Stimulated activated CD4-positive, alpha-beta T cell treated with anti-CD3 and anti-CD28 coated beads, TNF-alpha, amount 100 ng/mL, for 24 hours (primary cell): Measurements from ENCODE around the gene KIF26A.
"Not testable (repeated sequence)": the region's sequence is repeated elsewhere in the genome, so short reads cannot be mapped to it uniquely, and the experiment has no call there.

ENCODE experiments used
- DNase-seq, 3 experiments: peaks; one replicate each; pipeline ENCODE4 v3.0.0-alpha.2; 2020; ENCODE audit warnings: low read depth in 3 of 3

Gene KIF26A

DNA sequence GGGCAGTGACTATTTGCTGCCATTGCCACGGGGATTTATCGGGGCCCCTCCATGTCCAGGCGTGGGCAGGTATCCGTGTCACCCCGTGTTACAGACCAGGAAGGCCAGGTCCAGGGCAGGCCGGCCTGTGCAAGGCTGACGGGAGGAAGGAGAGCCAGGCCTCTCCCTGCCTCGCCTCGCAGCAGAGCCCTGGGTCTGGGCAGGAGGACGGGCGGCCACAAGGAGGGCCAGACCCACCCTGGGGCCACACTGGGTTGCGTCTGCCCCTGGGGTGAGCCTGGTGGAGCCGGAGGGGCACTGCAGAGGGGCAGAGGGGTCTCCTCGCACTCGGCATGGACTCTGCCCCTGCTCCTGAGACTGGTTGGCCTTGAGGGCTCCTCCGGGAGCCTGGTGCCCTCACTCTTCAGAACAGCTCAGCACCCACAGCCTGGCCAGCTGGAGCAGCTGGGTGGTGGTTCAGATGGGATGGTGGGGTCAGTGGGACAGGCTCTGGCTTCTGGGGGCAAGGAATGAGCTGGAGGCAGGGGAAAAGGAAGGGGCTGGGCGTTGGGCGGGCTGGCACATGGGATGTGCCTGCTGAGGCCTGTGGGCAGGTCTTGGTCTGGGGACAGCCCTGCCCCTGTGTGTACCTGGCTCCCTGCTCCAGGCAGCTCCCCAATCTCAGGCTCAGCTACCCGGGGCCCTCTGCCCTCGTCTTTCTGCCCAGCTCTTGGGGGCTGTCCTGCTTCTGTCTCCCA is 53.9 kb downstream of the KIF26A start:
- DNase-seq: no peak

DNA sequence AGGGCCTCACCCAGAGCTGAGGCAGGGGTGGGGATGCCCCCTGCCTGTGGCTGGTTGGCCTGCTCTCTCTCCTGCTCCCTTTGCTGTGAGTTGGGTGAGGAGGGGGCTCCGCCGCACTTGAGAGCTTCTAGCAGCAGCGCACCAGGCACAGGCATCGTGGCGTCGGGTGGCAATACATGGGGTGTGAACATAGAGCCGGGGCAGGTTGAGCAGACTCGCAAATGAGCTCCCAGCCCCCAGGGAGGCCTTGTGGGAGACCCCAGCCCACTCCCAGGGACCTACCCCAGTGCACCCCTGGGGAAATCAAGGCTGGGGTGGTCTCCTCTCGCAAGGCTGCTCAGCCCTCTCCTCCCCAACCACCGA is 54.5 kb downstream of the KIF26A start:
- DNase-seq: no peak

DNA sequence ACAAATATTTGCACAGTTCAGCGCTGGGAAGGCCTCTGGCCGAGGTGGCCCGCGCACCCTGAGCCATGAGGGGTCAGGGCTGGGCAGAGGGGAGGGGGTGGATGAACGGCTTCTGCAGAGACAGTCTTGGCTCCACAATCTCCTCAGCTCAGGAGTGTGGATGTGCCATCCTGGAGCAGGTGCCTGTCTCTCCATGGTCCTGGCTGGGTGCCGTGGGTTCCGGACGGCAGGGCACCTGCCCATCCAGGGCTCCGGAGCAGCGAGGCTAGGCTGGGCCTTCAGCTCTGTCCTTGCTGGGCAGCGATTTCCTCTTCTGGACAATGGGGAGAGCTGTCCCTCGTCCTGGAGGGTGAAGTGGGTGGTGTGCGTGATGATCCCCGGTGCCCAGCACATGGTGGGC is 55.6 kb downstream of the KIF26A start:
- no peak for DNase-seq

DNA sequence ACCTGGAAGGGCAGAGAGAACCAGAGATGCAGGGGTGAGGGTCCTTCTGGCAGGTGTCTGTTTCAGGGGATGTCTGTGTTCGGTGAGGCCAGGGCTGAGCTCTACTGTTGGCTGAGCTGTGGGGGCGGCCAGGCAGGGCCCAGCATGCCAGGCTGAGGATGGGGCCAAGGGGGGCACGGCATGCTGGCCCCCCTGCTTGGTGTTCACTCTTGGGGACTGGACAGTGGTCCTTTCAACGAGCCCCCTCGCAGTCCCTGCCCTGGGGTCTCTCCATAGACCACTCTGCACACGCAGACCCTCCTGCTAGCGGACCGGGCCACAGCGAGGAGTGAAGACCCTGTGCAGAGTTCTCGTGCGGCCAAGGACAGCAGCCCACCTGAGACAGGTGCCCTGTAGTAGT is 56.3 kb downstream of the KIF26A start:
- no peak for DNase-seq

DNA sequence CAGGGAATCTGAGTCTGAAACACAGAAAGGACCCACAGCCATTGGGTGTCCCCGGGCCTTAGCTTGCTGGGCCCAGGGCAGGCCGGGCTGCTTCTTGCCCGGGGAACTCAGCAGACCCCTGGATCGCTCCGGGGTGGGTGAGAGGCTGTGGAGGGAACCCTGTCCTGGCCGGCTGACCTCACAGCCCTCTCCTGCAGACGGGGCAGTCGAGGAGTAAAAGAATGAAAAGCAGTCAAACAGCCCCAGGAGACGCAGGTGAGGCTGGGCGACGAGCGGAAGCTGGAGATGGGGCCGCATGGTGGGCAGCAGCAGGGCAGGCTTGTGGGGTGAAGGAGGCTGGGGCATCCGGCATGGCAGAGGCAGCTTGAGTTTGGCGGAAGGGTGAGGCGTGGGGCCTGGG is 57.0 kb downstream of the KIF26A start:
- DNase-seq: no peak

DNA sequence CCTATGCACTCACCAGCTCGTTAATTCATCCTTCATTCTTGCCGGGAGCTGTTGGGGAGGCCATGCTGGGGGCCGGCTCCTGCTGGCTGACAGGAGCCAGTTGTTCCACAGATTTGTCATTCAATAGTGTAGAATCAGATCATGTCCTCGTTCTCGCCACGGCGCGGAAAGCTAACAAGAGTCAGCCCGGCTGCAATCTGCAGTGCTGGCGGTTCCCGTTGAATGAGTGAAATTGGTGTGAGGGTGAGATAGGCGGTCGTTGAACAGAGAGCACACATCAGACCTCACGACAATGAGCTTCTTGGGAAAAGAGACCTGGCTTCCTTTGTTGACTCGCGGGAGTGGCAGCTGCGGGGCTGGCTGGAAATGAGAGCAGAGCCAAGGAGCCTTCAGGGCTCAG is 57.5 kb downstream of the KIF26A start:
- DNase-seq: no peak

DNA sequence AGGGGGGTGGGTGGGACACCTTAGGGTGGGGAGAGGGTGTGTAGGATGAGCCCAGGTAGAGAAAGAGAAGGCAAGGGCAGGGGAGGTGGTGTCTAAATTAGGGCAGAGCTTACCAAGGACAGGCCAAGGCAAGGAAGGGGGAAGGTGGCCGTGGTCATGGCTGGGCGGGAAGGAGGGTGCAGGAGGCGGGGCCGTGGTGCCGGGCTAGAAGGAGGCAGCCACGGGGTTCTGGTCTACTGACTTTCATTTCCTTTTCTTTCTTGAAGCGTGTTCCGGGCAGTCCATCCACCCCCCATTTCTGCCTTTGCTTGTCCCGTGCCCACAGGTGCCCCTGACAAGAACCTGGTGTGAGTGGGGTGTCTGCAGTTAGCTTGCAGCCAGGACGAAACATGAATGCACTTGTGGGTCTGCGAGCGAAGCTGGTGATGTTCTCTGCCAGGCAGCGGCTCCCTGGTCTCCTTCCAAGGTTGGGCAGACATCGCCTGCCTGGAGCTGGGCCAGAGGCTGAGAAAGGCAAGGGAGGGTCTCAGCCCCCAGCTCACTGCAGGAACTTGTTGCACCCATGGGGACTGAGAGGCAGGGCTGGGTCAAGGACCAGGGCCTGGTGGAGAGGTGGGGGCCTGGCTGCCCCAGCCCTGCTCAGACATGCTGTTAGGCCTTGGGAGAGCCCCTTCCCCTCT is 58.2 kb downstream of the KIF26A start:
- DNase-seq: no peak

DNA sequence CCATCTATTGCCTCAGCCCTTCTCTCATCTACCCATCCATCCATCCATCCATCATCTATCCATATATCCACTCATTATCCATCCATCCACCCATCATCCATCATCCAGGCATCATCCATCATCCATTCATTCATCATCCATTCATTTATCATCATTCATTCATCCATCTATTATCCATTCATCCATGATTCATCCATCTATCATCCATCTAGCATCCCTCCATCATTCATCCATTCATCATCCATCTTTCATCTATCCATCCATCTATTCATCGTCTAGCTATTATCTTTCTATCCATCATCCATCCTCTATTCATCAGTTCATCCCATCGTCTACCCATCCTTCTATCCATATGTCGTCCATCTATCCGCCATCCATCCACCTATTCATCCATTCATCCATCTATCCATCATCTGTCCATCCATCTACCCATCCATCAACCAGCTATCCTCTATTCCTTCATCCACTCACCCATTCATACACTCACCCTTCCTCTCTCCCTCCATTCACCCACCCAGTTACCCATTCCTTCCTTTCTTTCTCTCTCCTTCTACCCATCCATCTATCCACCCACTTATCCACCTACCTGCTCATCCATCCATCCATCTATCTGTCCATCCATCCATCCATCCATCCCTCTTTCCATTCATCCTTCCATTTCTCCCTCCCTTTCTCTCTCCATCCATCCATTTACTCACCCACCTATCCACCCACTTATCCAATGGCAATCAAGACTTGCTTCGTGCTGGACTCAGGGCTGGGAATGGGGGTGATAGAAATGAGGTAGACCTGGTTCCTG is 59.3 kb downstream of the KIF26A start:
- DNase-seq: no peak

DNA sequence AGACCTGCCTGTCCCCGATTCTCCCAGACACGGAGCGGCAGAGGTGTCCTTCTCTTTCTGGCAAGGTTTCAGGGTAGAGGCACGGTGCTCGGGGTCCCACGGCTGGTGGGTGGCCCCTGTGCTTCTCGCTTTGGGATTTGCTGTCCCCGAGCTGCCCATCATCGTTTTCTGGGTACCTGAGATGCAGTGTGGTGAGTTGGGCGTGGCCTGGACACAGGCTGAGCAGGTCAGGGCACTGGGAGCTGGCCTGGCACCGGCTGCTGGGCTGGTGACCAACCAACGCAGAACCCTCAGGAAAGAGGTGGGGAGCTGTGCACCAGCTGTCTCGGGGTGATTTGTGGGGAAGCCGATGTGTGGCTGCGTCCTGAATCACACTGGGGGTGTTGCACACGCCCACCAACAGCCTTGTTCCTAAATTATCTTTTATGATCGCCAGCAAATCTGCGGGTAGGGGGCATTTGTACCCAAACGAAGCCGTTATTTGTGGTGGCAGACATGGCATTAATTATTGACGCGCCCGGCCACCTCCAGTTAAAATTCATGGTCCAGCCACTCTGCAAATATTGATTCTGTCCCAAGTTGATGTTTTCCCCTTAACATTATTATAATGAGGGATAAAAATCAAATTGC is 61.0 kb downstream of the KIF26A start:
- DNase-seq: no peak

DNA sequence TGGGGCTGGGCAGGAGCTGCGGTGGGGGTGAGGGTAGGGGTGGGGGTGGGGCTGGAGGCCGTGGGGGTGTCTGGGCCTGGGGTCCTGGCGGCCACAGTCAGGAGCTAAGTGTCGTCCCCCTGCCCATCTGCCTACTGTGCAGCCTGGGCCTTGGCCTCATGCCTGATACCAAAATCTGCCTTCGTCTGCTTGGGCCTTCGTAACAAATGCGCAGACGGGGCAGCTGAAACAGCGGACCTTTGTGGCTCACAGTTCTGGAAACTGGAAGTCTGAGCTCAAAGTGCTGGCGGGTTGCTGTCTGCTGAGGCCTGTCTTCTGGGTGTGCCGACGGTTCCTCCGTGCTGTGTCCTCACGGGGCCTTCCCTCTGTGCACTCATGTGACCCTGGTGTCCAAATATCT is 61.7 kb downstream of the KIF26A start:
- no peak for DNase-seq

DNA sequence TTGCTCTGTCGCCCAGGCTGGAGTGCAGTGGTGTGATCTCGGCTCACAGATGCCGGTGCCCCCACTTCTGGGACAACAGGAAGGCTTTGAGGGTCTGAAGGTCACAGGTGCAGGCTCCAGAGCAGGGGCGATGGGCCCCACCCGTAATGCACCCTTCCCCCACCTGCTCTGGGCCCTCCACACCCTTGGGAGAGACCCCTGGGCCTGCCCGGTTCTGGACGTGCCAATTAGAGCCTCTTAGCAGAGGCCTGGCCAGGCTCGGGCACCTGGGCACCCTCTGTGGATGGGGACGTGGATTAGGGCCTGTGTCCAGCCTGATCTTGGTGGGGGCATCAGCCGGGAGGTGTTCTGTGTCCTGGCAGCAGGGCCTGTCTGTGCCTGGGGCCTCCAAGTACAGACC is 62.2 kb downstream of the KIF26A start:
- no peak for DNase-seq

DNA sequence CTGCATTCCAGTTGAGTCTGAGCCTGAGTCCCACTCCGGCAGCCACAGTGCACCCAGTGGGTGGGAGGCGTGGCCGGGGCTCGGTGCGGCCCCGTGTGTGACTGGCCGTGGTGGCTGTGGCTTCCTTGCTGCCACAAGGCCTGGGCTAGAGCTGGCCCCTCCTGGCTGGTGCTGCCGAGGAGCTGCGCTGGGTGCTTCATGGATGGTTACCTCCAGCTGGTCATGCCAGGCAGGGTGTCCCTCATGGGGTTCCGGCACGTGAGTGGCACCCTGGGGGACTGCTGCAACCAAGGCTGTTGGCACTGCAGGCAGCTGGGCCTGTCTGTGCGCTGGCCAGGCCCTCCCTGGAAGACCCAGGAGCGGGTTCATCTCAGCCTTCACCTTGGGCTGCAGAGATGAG is 62.7 kb downstream of the KIF26A start:
- DNase-seq: no peak

DNA sequence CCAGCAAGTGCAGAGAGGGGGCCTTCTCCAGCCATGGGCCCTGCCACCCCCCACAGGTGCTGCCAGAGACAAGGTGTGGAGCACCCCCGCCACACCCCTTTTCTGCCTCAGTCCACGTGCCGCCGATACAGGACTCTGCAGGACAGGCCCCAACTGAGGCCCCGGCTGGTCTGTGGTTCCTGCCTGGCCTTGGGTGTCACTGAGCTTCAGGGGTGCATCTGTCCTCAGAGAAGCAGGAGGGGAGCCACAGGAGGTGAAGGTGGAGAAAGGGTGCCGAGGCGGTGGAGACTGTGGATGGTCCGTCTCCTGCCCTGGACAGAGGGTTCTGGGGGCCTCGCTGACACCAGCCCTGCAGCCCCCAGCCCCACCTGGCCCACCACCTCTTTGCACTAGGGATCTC is 63.1 kb downstream of the KIF26A start:
- no peak for DNase-seq

DNA sequence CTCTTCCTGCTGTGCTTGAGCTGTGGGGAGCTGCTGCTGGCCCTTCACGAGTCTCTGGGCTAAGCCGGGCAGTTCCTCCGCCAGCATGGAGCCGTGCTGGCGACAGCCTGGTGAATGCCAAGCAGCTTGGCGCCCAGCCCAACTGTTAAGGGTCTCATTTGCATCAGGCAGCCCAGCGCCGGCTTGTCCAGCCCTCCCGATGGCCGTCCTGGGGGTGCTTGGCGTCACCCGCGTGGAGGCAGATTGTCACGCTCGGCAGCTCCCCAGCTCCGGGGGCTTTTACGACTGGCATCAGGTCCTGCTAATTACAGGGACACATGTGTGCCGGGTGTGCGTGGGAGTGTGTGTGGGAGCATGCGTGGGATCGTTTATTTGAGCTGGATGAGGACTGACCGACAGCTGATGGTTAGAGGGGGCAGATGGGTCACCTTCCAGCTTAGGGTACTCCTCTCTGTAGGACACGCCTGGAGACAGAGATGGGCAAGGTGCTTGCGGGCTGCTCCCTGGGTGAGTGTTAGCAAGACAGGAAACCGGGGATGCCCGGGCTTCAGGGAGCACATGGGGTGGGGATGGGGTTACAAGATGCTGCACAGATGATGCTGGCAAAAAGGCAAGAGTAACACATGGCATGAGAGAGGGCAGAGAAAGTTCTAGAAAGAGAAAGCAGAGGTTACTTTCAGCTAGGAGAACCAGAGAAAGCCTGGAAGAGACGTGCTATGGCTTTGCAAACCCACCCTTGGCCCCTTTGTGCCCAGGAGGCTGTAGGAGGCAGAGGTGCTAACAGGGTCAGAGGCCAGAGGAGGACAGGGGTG is 64.1 kb downstream of the KIF26A start:
- no peak for DNase-seq

DNA sequence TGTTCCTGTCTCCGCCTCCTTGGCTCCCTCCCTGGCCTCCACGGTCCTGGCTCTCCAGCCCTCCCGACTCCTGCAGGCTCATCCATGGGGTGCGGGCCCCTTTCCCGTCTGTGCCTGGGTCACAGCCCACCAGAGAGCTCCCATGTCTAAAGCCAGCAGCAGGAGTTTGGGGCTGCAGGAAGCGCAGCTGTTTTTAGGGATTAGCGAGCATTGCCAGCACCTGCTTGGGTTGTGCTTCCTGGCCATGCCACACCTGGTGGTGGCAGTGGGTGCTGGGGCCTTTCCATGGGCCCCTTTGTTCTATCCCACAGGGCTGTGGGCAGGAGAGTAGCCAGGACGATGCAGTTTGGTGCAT is 64.7 kb downstream of the KIF26A start:
- DNase-seq: no peak

DNA sequence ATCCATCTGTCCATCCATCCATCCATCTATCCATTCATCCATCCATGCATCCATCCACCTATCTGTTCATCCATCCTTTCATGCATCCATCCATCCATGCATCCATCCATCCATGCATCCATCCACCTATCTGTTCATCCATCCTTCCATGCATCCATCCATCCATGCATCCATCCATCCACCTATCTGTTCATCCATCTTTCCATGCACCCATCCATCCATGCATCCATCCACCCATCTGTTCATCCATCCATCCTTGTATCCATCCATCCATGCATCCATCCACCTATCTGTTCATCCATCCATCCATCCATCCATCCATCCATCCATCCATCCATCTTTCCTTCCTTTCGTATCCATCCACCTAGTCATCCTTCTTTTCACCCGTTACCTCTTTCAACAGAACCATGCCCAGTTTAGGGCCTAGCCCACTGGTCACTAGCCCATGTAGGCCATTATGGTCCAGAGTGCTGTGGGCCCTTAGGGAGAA is 66.3 kb downstream of the KIF26A start:
- DNase-seq: no peak

DNA sequence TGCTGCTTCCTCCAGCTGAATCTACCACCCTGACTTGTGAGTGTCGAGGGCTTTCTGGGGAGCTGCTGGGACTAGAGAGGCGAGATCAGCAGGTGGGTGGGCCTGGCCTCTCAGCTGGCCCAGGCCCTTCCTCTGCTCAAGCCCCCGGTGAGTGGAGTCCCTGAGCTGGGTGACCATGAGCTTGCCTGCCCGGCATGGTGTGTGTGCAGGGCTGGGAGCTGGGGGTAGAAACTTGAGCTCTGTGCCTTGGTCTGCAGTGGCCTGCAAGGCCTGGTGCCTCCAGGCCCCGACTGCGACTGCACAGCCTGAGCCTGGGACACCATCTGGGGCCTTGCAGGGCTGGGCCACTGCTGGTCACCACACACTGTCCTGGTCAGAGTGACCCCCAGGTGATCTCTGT is 67.4 kb downstream of the KIF26A start:
- DNase-seq: no peak

DNA sequence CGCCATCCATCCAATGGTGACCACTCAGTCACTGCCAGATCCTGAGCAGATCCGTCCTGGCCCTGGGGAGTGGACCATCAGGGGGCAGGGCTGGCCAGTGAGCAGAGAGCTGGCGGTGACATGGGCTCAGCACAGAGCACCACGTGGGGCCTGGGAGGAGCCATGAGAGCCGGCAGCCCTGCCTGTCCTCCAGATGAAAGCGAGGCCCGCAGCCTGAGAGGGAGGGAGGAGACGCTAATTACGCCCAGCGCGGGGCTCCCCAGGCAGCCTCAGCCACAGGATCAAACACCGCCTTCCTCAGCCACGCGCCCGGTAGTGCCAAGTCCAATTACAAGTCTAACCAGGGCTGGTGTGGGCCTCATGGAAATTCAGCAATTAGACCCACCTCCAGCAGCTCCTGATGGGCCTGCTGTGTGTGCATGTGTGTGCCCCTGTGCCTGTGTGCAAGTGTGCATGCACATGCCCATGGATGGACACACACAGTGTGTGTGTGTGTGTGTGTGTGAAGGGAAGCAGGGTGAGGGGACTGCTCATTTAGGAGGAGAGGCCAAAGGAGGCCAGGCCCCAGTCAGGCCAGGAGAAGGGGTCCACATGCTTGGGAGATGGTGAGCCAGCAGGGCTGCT is 68.0 kb downstream of the KIF26A start:
- DNase-seq: no peak

DNA sequence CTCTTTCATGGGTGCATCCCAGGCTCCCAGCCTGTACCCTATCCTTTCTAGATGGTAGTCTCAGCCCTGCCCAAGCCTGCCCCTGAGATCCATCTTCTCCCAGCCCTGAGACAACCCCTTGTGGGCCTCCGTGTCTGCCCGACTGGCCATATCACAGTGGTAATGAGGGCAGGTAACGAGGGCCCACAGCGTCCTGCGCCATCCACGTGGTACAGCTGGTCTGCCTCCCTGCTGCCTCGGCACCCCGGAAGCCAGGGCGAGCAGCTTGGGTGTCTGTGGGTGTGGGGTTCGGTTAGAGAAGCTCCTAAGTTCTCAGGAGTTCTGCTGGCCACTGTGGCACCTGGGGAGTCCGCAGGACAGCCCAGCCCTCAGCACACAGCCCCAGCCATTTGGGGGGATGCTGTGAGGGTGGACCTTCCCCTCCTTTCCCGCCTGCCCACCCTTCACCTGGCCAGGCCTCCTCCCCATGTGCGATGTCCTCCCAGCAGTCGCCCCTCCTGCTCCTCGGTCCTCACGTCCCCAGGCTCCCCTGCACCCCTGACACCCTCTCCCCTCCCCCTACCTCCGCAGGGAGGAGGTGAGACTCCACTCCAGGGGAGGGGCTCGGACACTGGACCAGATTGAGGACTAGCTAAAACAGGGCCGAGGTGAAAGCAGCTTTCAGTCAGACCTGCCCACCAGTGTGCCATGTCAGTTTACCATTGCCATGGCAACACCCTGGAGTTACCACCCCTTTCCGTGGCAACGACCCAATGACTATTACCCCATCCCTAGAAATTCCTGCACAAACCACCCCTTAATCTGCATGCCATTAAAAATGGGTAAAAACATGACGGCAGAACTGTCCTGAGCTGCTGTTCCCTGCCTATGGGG is 69.0 kb downstream of the KIF26A start:
- DNase-seq: no peak

DNA sequence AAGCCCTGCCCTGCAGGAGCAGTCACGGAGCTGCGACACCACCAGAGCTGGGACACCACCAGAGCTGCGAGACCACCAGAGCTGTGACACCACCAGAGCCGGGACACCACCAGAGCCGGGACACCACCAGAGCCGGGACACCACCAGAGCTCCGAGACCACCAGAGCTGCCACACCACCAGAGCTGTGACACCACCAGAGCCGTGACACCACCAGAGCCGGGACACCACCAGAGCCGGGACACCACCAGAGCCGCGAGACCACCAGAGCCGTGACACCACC is 69.6 kb downstream of the KIF26A start:
- not testable (repeated sequence) for DNase-seq
